ENCODE results near the gene TSPAN12. TPM values are rescaled to one million over a fixed set of nuclear protein-coding genes. Genes with fewer than 3 reads are reported as not detected.

Gene TSPAN12
- total RNA-seq, 1 experiment from 2014 or later = 7.4 TPM

GRCh38 chr7:120760050-120760449 lies 97.9 kb downstream of the TSPAN12 start:
- no peak for DNase-seq (ENCODE audit: low read depth)

GRCh38 chr7:120743128-120743527 lies 114.8 kb downstream of the TSPAN12 start:
- no peak for DNase-seq (ENCODE audit: low read depth)

GRCh38 chr7:120742372-120742771 lies 115.6 kb downstream of the TSPAN12 start:
- DNase-seq (ENCODE audit: low read depth) = no peak

- DNase-seq (ENCODE audit: low read depth) = no peak
These were observed 116.4 kb downstream of the TSPAN12 start for GRCh38 chr7:120741371-120742042.

GRCh38 chr7:120740348-120740747 lies 117.6 kb downstream of the TSPAN12 start:
- DNase-seq (ENCODE audit: low read depth) = peak; percentile 2

- DNase-seq (ENCODE audit: low read depth) = no peak
These were observed 119.1 kb downstream of the TSPAN12 start for GRCh38 chr7:120738816-120739215.

Other genes starting within 250 kb of the TSPAN12 start
- gene ING3, start 92.6 kb upstream of the TSPAN12 start, total RNA-seq (2014; rRNA removed; shearing (Covaris generic)) = 16.5 and 17.4 TPM in 2 replicates
- gene CPED1, start 130.6 kb upstream of the TSPAN12 start, total RNA-seq (2014; rRNA removed; shearing (Covaris generic)) = 13.1 and 18.1 TPM in 2 replicates